Thyroid gland (tissue), 4 donors: Measurements from ENCODE around the gene HELB. TPM values are rescaled to one million over a fixed set of nuclear protein-coding genes. Genes with fewer than 3 reads are reported as not detected.

Source experiments
- DNase-seq, 2 donors: peaks; one replicate each; pipeline ENCODE4 v3.0.0-alpha.2; 2019
- H3K27ac ChIP-seq, 3 donors: fragments of 200-600 bp; sonication (generic); 1 replicate in 2 of 3; 2 replicates in 1 of 3; pipeline ENCODE4 v1.5.1; 2016 to 2019; ENCODE audit warnings: mild to moderate bottlenecking in 1 of 3, moderate library complexity in 1 of 3
- H3K27me3 ChIP-seq: fragments of 200-600 bp; sonication (generic); one replicate; pipeline ENCODE4 v1.5.1; 2019
- H3K36me3 ChIP-seq, 2 donors: fragments of 200-600 bp; sonication (generic); one replicate each; pipeline ENCODE4 v1.5.1; 2016 to 2019
- H3K4me1 ChIP-seq, 2 donors: fragments of 200-600 bp; sonication (generic); one replicate each; pipeline ENCODE4 v1.5.1; 2017 to 2019
- H3K4me3 ChIP-seq, 3 donors: fragments of 200-600 bp; sonication (generic); replicated peaks in 1 of 3; 1 replicate in 2 of 3; 2 replicates in 1 of 3; pipeline ENCODE4 v1.5.1; 2016; ENCODE audit warnings: mild to moderate bottlenecking in 1 of 3
- H3K9me3 ChIP-seq: fragments of 200-600 bp; sonication (generic); one replicate; pipeline ENCODE4 v1.5.1; 2017
- POLR2A ChIP-seq, 2 donors: fragments of 450-650 bp; IDR thresholded peaks; one replicate each; pipeline ENCODE4 v1.6.1; 2017; ENCODE audit warnings: antibody characterized with exemption in 2 of 2, mild to moderate bottlenecking in 2 of 2, moderate library complexity in 1 of 2
- WGBS, 2 donors: methylation state at CpG; one replicate each; pipeline ENCODE4 v1.1.5; 2017; 5-methylcytosine and 5-hydroxymethylcytosine counted together
- intact Hi-C: fragments of 100-400 bp; cut with DNase I; formaldehyde crosslinking; loops from one replicate; pipeline ENCODE4 v1.15.1; 2023
- total RNA-seq, 4 donors: library from RNA; depleted of rRNA; stranded (reverse); fragments of >200 nt; gene quantifications; one replicate each; pipeline ENCODE4 v1.2.3, GENCODE V29; 2016
- TF ChIP-seq, protein P1 (sequence below), 6 experiments: fragments of 200-600 bp in 3 of 6; fragments of 450-650 bp in 3 of 6; sonication (generic) in 3 of 6; IDR thresholded peaks; one replicate each; pipeline ENCODE4 v1.5.1; 2016 to 2019; ENCODE audit warnings: antibody characterized with exemption in 6 of 6, mild to moderate bottlenecking in 2 of 6, inconsistent platforms in 1 of 6, moderate library complexity in 1 of 6

Gene HELB
- total RNA-seq, 4 donors from 2014 or later, result 5.1 to 6.6 (median 5.9) TPM

GRCh38 chr12:66273147-66273546, 29.1 kb upstream of the HELB start:
- no peaks in the 10 kb centered on the region for H3K36me3 ChIP-seq
- no peak for TF ChIP-seq POLR2A (IDR thresholded peaks at IDR 0.05)
- 83 to 88% methylated on average over 1 of the region's 1 CpG for WGBS, 2 donors
- intact Hi-C loops, result no loop called here
- no peak overlapping the region for H3K4me3 ChIP-seq
- no peak for DNase-seq
- H3K27ac ChIP-seq, result no peak overlapping the region
- H3K27me3 ChIP-seq, result no peaks in the 10 kb centered on the region
- no peaks in the 10 kb centered on the region for H3K9me3 ChIP-seq
- H3K4me1 ChIP-seq, result no peaks in the 10 kb centered on the region

- WGBS, 2 donors, result 78 to 79% methylated on average over 2 of the region's 2 CpGs
- DNase-seq, result no peak
- H3K36me3 ChIP-seq, result no peaks in the 10 kb centered on the region
- H3K4me3 ChIP-seq, result no peak overlapping the region
- no peaks in the 10 kb centered on the region for H3K4me1 ChIP-seq
- intact Hi-C loops, result no loop called here
- TF ChIP-seq POLR2A (IDR thresholded peaks at IDR 0.05), result no peak
- TF ChIP-seq, protein P1, sequence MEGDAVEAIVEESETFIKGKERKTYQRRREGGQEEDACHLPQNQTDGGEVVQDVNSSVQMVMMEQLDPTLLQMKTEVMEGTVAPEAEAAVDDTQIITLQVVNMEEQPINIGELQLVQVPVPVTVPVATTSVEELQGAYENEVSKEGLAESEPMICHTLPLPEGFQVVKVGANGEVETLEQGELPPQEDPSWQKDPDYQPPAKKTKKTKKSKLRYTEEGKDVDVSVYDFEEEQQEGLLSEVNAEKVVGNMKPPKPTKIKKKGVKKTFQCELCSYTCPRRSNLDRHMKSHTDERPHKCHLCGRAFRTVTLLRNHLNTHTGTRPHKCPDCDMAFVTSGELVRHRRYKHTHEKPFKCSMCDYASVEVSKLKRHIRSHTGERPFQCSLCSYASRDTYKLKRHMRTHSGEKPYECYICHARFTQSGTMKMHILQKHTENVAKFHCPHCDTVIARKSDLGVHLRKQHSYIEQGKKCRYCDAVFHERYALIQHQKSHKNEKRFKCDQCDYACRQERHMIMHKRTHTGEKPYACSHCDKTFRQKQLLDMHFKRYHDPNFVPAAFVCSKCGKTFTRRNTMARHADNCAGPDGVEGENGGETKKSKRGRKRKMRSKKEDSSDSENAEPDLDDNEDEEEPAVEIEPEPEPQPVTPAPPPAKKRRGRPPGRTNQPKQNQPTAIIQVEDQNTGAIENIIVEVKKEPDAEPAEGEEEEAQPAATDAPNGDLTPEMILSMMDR (IDR thresholded peaks at IDR 0.05), result no peak
- H3K27ac ChIP-seq, result no peak overlapping the region
- no peaks in the 10 kb centered on the region for H3K9me3 ChIP-seq
- no peaks in the 10 kb centered on the region for H3K27me3 ChIP-seq
Measured at GRCh38 chr12:66275040-66275439, 27.3 kb upstream of the HELB start.

DNA sequence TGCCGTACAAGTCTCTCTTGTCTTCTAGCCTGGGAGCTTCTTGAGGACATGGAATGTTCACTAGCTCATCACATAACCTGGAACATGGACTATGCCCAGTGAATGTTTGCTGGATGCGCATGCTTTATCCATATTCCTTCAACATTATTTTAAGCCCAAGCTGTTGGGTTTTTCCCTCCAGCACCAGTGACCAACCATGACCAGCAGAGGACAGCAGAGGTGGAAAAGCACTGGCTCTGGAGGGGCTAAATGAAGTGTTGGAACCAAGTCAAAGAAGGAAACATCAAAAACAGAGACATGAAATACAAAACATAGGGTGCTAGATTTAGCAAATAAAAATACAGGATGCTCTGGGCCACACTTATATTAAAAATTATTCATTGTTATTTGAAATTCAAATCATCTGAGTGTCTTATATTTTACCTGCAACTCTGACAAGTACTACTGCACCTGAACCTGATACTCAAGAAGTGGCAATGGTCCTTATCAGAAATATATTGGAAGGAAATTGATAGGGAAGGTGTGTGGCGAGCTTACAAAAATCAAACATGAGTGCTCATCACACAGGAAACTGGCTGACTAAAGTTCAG, 23.1 kb upstream of the HELB start:
- DNase-seq, result peak in 1 of 2 donors; percentile 15
- no peak overlapping the region for H3K4me3 ChIP-seq
- H3K9me3 ChIP-seq, result no peaks in the 10 kb centered on the region
- TF ChIP-seq, protein P1 (IDR thresholded peaks at IDR 0.05), result peak in 4 of 6 experiments; percentile 29 to 58 (median 46)
- TF ChIP-seq POLR2A (IDR thresholded peaks at IDR 0.05), result no peak
- no peaks in the 10 kb centered on the region for H3K36me3 ChIP-seq
- no peak overlapping the region for H3K27ac ChIP-seq
- WGBS, 2 donors, result 42% methylated on average over 3 of the region's 3 CpGs
- H3K4me1 ChIP-seq, result no peaks in the 10 kb centered on the region
- intact Hi-C loops, result no loop called here
- no peaks in the 10 kb centered on the region for H3K27me3 ChIP-seq

DNA sequence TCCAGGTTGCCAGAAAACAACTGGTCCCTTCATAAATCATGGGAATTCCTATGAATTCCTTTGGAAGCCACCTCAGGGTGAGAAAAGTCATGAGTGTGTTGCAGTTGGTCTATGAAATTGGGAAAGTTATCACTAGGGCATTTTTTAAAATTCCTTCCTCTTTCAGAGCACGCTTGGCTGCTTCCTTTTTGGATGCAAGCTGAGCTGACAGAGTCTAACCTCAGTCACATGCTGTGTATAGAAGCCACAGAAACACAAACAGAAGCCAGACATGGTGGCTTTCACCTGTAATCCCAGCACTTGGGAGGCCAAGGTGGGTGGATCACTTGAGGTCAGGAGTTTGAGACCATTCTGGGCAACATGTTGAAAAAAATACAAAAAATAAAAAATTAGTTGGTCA, 21.7 kb upstream of the HELB start:
- WGBS, 2 donors, result 67 to 84% methylated on average over 1 of the region's 1 CpG
- intact Hi-C loops, result no loop called here

GRCh38 chr12:66282244-66282643, 20.0 kb upstream of the HELB start:
- intact Hi-C loops, result no loop called here
- 92% methylated on average over 3 of the region's 3 CpGs for WGBS, 2 donors

More for the DNA sequence above, 21.7 kb upstream of the HELB start:
- Histone ChIP-seq H3K27ac (no peak overlapping the region), H3K36me3 (no peaks in the 10 kb centered on the region), H3K9me3 (no peaks in the 10 kb centered on the region), H3K4me1 (no peaks in the 10 kb centered on the region), H3K27me3 (no peaks in the 10 kb centered on the region), H3K4me3 (no peak overlapping the region)
- TF ChIP-seq POLR2A (IDR thresholded peaks at IDR 0.05), result no peak
- TF ChIP-seq, protein P1 (IDR thresholded peaks at IDR 0.05), result no peak
- no peak for DNase-seq

More at GRCh38 chr12:66282244-66282643, 20.0 kb upstream of the HELB start:
- no peaks in the 10 kb centered on the region for H3K36me3 ChIP-seq
- no peaks in the 10 kb centered on the region for H3K4me1 ChIP-seq
- no peaks in the 10 kb centered on the region for H3K9me3 ChIP-seq
- no peaks in the 10 kb centered on the region for H3K27me3 ChIP-seq
- H3K4me3 ChIP-seq, result no peak overlapping the region
- TF ChIP-seq, protein P1 (IDR thresholded peaks at IDR 0.05), result no peak
- no peak for TF ChIP-seq POLR2A (IDR thresholded peaks at IDR 0.05)
- no peak for DNase-seq
- H3K27ac ChIP-seq, result no peak overlapping the region
